ENCODE results near the gene NCAPH2.

DNA sequence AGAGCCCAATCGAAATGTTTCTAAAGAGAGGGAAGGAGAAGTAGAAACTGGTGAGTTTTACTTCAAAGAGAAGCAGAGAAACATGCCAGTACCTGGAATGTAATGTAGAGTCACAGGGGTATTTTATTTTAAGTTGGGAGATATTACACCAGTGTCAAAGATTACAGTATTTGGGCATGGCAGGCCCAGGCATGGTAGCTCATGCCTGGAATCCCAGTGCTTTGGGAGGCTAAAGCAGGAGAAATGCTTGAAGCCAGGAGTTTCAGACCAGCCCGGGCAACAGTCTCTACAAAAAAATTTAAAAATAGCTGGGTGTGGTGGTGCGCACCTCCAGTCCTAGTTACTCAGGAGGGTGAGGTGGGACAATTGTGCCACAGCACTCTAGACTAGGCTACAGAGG, 52.0 kb downstream of the NCAPH2 start:
- TF ChIP-seq SAFB (IDR thresholded peaks at IDR 0.05; ENCODE audit: borderline replicate concordance, low read depth, low read length) (no peak), FOXA1 (IDR thresholded peaks at IDR 0.05; ENCODE audit: borderline replicate concordance) (no peak), DPF2 (IDR thresholded peaks at IDR 0.05) (no peak), SRF (CRISPR knock-in tag; IDR thresholded peaks at IDR 0.05) (no peak), TEAD4 (IDR thresholded peaks at IDR 0.05; ENCODE audit: low read length) (no peak), TEAD4 (CRISPR knock-in tag; IDR thresholded peaks at IDR 0.05; ENCODE audit: borderline replicate concordance) (no peak), NCOR1 (IDR thresholded peaks at IDR 0.05) (no peak), ZSCAN29 (IDR thresholded peaks at IDR 0.05) (no peak), KDM2B (CRISPR knock-in tag; IDR thresholded peaks at IDR 0.05) (no peak)
- TF ChIP-seq, protein P1, sequence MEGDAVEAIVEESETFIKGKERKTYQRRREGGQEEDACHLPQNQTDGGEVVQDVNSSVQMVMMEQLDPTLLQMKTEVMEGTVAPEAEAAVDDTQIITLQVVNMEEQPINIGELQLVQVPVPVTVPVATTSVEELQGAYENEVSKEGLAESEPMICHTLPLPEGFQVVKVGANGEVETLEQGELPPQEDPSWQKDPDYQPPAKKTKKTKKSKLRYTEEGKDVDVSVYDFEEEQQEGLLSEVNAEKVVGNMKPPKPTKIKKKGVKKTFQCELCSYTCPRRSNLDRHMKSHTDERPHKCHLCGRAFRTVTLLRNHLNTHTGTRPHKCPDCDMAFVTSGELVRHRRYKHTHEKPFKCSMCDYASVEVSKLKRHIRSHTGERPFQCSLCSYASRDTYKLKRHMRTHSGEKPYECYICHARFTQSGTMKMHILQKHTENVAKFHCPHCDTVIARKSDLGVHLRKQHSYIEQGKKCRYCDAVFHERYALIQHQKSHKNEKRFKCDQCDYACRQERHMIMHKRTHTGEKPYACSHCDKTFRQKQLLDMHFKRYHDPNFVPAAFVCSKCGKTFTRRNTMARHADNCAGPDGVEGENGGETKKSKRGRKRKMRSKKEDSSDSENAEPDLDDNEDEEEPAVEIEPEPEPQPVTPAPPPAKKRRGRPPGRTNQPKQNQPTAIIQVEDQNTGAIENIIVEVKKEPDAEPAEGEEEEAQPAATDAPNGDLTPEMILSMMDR (IDR thresholded peaks at IDR 0.05 in 2 of 3, conservative IDR thresholded peaks at IDR 0.05 in 1 of 3; ENCODE audit: insufficient read depth in 2 of 3, low read depth in 1 of 3, low read length in 3 of 3): no peak
